H9 (cell line): ENCODE measurements around the gene MUC5AC. TPM values are rescaled to one million over a fixed set of nuclear protein-coding genes. Genes with fewer than 3 reads are reported as not detected.

Source experiments
- DNase-seq: peaks from one replicate; pipeline ENCODE4 v3.0.0-alpha.2; 2017
- H2AFZ ChIP-seq: one replicate; pipeline ENCODE4 v1.6.1; 2013; ENCODE audit warnings: mild to moderate bottlenecking, low read length, control low read depth, moderate library complexity
- H2AK5ac ChIP-seq: 2 replicates; pipeline ENCODE4 v1.6.1; 2013; ENCODE audit warnings: low read length, control low read depth, mixed read lengths; ENCODE audit not compliant: insufficient read length
- H2BK120ac ChIP-seq: one replicate; pipeline ENCODE4 v1.6.1; 2013; ENCODE audit warnings: low read depth, mild to moderate bottlenecking, low read length, control low read depth, inconsistent platforms; ENCODE audit not compliant: poor library complexity, severe bottlenecking
- H2BK12ac ChIP-seq: 2 replicates; pipeline ENCODE4 v1.6.1; 2013; ENCODE audit warnings: low read length, control low read depth, mixed read lengths, low read depth; ENCODE audit not compliant: insufficient read length
- H2BK15ac ChIP-seq: 2 replicates; pipeline ENCODE4 v1.6.1; 2013; ENCODE audit warnings: low read depth, low read length, control low read depth
- H2BK20ac ChIP-seq: one replicate; pipeline ENCODE4 v1.6.1; 2013; ENCODE audit warnings: low read depth, mild to moderate bottlenecking, low read length, control low read depth, inconsistent platforms; ENCODE audit not compliant: poor library complexity, severe bottlenecking
- H2BK5ac ChIP-seq: 2 replicates; pipeline ENCODE4 v1.6.1; 2013; ENCODE audit warnings: low read length, control low read depth, mixed read lengths; ENCODE audit not compliant: insufficient read length
- H3K14ac ChIP-seq: 2 replicates; pipeline ENCODE4 v1.6.1; 2013; ENCODE audit warnings: low read length, control low read depth; ENCODE audit not compliant: insufficient read depth
- H3K18ac ChIP-seq: 2 replicates; pipeline ENCODE4 v1.6.1; 2013; ENCODE audit warnings: low read depth, mild to moderate bottlenecking, mixed read lengths, low read length, control low read depth; ENCODE audit not compliant: insufficient read length
- H3K23ac ChIP-seq: 2 replicates; pipeline ENCODE4 v1.6.1; 2013; ENCODE audit warnings: low read length, control low read depth, mixed read lengths, low read depth; ENCODE audit not compliant: insufficient read length
- H3K23me2 ChIP-seq: 2 replicates; pipeline ENCODE4 v1.6.1; 2013; ENCODE audit warnings: low read depth, mild to moderate bottlenecking, mixed read lengths, low read length, control low read depth; ENCODE audit not compliant: insufficient read length, poor library complexity, severe bottlenecking
- H3K27ac ChIP-seq: 2 replicates; pipeline ENCODE4 v1.5.1; 2013; ENCODE audit warnings: low read length, control low read depth, mixed read lengths, low read depth; ENCODE audit not compliant: insufficient read length
- H3K27me3 ChIP-seq: 2 replicates; pipeline ENCODE4 v1.6.1; 2013; ENCODE audit warnings: low read length, control low read depth, inconsistent platforms; ENCODE audit not compliant: insufficient read depth
- H3K4ac ChIP-seq: 2 replicates; pipeline ENCODE4 v1.6.1; 2013; ENCODE audit warnings: low read depth, mild to moderate bottlenecking, control low read depth, inconsistent platforms, low read length, moderate library complexity
- H3K4me1 ChIP-seq: 2 replicates; pipeline ENCODE4 v1.6.1; 2013; ENCODE audit warnings: low read length, control low read depth, inconsistent platforms; ENCODE audit not compliant: insufficient read depth
- H3K4me2 ChIP-seq: 2 replicates; pipeline ENCODE4 v1.6.1; 2013; ENCODE audit warnings: low read length, control low read depth, mixed read lengths; ENCODE audit not compliant: insufficient read length, insufficient read depth
- H3K56ac ChIP-seq: 2 replicates; pipeline ENCODE4 v1.6.1; 2013; ENCODE audit warnings: low read depth, mild to moderate bottlenecking, mixed read lengths, low read length, control low read depth; ENCODE audit not compliant: insufficient read length
- H3K79me1 ChIP-seq: 2 replicates; pipeline ENCODE4 v1.6.1; 2013; ENCODE audit warnings: low read depth, mild to moderate bottlenecking, moderate library complexity, low read length, control low read depth, inconsistent platforms; ENCODE audit not compliant: insufficient read depth, poor library complexity, severe bottlenecking
- H3K79me2 ChIP-seq: 2 replicates; pipeline ENCODE4 v1.6.1; 2013; ENCODE audit warnings: low read length, control low read depth, inconsistent platforms; ENCODE audit not compliant: insufficient read depth
- H3K9ac ChIP-seq: 2 replicates; pipeline ENCODE4 v1.6.1; 2013; ENCODE audit warnings: low read length, control low read depth, mixed read lengths; ENCODE audit not compliant: insufficient read length; ENCODE audit errors: extremely low read depth
- H3K9me3 ChIP-seq: one replicate; pipeline ENCODE4 v1.6.1; 2013; ENCODE audit warnings: low read depth, low read length, inconsistent platforms; ENCODE audit not compliant: control insufficient read depth
- H3T11ph ChIP-seq: one replicate; pipeline ENCODE4 v1.6.1; 2013; ENCODE audit warnings: mild to moderate bottlenecking, low read length, control low read depth, inconsistent platforms
- H4K20me1 ChIP-seq: one replicate; pipeline ENCODE4 v1.6.1; 2013; ENCODE audit not compliant: control insufficient read depth, insufficient read length, insufficient read depth
- H4K5ac ChIP-seq: 2 replicates; pipeline ENCODE4 v1.6.1; 2013; ENCODE audit warnings: low read depth, mild to moderate bottlenecking, mixed read lengths, low read length, control low read depth; ENCODE audit not compliant: insufficient read length
- H4K8ac ChIP-seq: replicated peaks from 2 replicates; pipeline ENCODE4 v1.6.1; 2013; ENCODE audit warnings: low read length, control low read depth, mixed read lengths, low read depth; ENCODE audit not compliant: insufficient read length
- H4K91ac ChIP-seq: 2 replicates; pipeline ENCODE4 v1.6.1; 2013; ENCODE audit warnings: low read depth, mild to moderate bottlenecking, moderate library complexity, mixed read lengths, low read length, control low read depth; ENCODE audit not compliant: insufficient read length
- H3K27ac Mint-ChIP-seq, 3 experiments: 2 replicates in 2 of 3; 3 replicates in 1 of 3; pipeline ENCODE4 v1.8.0; 2020 to 2021; ENCODE audit warnings: mixed read lengths in 3 of 3, mild to moderate bottlenecking in 1 of 3, moderate library complexity in 1 of 3
- H3K27me3 Mint-ChIP-seq: 2 replicates; pipeline ENCODE4 v1.8.0; 2021; ENCODE audit warnings: low read depth, mild to moderate bottlenecking, moderate library complexity, mixed read lengths
- H3K36me3 Mint-ChIP-seq, 3 experiments: 2 replicates in 2 of 3; 3 replicates in 1 of 3; pipeline ENCODE4 v1.8.0; 2020 to 2021; ENCODE audit warnings: low read depth in 3 of 3, mixed read lengths in 3 of 3; ENCODE audit not compliant: insufficient read depth in 1 of 3
- H3K4me1 Mint-ChIP-seq, 2 experiments: 2 replicates each; pipeline ENCODE4 v1.8.0; 2020; ENCODE audit warnings: mixed read lengths in 2 of 2
- H3K4me3 Mint-ChIP-seq, 2 experiments: 2 replicates in 1 of 2; 3 replicates in 1 of 2; pipeline ENCODE4 v1.8.0; 2020 to 2021; ENCODE audit warnings: mild to moderate bottlenecking in 2 of 2, mixed read lengths in 2 of 2, moderate library complexity in 1 of 2
- H3K9me3 Mint-ChIP-seq, 2 experiments: 2 replicates in 1 of 2; 3 replicates in 1 of 2; pipeline ENCODE4 v1.8.0; 2020; ENCODE audit warnings: mild to moderate bottlenecking in 2 of 2, mixed read lengths in 2 of 2, moderate library complexity in 1 of 2
- CTCF ChIP-seq: fragments of 200-600 bp; sonication (generic); conservative IDR thresholded peaks from 3 replicates; pipeline ENCODE4 v1.8.0; 2021; ENCODE audit warnings: antibody characterized with exemption, mild to moderate bottlenecking
- WGBS: extraction: QIAGEN DNeasy Blood & Tissue Kit; methylation state at CpG from one replicate; pipeline ENCODE4 v1.1.7; 2013; ENCODE audit warnings: missing lambda C conversion rate, low lambda C conversion rate, mixed read lengths; ENCODE audit not compliant: insufficient read length; ENCODE audit errors: extremely low coverage; 5-methylcytosine and 5-hydroxymethylcytosine counted together
- total RNA-seq: library from RNA; stranded (reverse); gene quantifications from 2 replicates; pipeline ENCODE4 v1.2.1, GENCODE V29; 2021

The MUC5AC gene
- total RNA-seq, 1 experiment from 2014 or later = not detected

GRCh38 chr11:1125803-1126202, 31.9 kb upstream of the MUC5AC start:
- Histone ChIP-seq H3K4ac (no peak overlapping the region), H3K9ac (no peak overlapping the region), H3K14ac (no peak overlapping the region), H3K9me3 (no peaks in the 10 kb centered on the region), H3K79me2 (no peaks in the 10 kb centered on the region), H3K56ac (no peak overlapping the region), H2BK120ac (no peak overlapping the region), H2BK12ac (no peak overlapping the region), H2BK5ac (no peak overlapping the region), H3K4me2 (no peak overlapping the region), H3K23ac (no peak overlapping the region), H2BK15ac (no peak overlapping the region), H4K5ac (no peak overlapping the region), H3K23me2 (no peaks in the 10 kb centered on the region), H3K18ac (no peak overlapping the region), H2AK5ac (no peak overlapping the region), H3K4me1 (no peaks in the 10 kb centered on the region), H2AFZ (no peak overlapping the region), H4K91ac (no peak overlapping the region), H2BK20ac (no peak overlapping the region), H4K8ac (no peak overlapping the region), H3T11ph (no peak overlapping the region), H4K20me1 (no peaks in the 10 kb centered on the region), H3K79me1 (no peaks in the 10 kb centered on the region), H3K27me3 (no peaks in the 10 kb centered on the region), H3K27ac (no peak overlapping the region)
- H3K9me3 Mint-ChIP-seq = peaks cover 2 to 6% of the 10 kb centered on the region in 2 experiments; a peak in 3 of 5 replicates
- H3K27me3 Mint-ChIP-seq = peaks cover 15% of the 10 kb centered on the region
- no peaks in the 10 kb centered on the region; a peak in 1 of 4 replicates for H3K4me1 Mint-ChIP-seq
- TF ChIP-seq CTCF = no peak
- no peaks in the 10 kb centered on the region for H3K36me3 Mint-ChIP-seq
- H3K4me3 Mint-ChIP-seq = no peak overlapping the region
- DNase-seq = no peak
- WGBS = no CpG with 5 or more reads among the region's 9 CpGs
- H3K27ac Mint-ChIP-seq = no peak overlapping the region
